ELF-1 (cell line): Measurements from ENCODE around the gene IPO13.

Experiments used
- DNase-seq: peaks from one replicate; pipeline ENCODE4 v3.0.0-alpha.2; 2016; ENCODE audit warnings: low read depth, low spot score

IPO13 gene

DNA sequence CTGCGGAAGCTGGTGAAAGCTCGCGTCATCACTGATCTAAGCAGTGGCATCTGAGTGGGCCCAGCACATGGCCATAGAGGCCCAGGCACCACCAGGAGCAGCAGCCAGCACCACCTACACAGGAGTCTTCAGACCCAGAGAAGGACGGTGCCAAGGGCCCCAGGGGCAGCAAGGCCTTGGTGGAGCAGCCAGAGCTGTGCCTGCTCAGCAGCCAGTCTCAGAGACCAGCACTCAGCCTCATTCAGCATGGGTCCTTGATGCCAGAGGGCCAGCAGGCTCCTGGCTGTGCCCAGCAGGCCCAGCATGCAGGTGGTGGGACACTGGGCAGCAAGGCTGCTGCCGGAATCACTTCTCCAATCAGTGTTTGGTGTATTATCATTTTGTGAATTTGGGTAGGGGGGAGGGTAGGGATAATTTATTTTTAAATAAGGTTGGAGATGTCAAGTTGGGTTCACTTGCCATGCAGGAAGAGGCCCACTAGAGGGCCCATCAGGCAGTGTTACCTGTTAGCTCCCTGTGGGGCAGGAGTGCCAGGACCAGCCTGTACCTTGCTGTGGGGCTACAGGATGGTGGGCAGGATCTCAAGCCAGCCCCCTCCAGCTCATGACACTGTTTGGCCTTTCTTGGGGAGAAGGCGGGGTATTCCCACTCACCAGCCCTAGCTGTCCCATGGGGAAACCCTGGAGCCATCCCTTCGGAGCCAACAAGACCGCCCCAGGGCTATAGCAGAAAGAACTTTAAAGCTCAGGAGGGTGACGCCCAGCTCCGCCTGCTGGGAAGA, 16.4 kb upstream of the IPO13 start:
- peak; percentile 69 for DNase-seq

DNA sequence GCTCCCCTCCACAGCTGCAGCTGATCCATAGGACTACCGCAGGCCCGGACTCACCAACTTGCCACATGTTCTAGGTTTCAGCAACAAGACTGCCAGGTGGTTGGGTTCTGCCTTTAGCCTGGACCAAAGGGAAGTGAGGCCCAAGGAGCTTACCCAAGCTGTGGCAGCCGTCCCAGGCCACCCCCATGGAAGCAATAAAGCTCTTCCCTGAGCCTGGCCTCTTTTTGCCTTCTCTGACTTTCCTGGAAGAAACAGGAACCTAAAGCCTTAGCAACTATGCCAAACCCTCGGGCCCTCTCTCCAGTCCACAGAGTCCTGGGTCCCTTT, 15.8 kb upstream of the IPO13 start:
- no peak for DNase-seq

DNA sequence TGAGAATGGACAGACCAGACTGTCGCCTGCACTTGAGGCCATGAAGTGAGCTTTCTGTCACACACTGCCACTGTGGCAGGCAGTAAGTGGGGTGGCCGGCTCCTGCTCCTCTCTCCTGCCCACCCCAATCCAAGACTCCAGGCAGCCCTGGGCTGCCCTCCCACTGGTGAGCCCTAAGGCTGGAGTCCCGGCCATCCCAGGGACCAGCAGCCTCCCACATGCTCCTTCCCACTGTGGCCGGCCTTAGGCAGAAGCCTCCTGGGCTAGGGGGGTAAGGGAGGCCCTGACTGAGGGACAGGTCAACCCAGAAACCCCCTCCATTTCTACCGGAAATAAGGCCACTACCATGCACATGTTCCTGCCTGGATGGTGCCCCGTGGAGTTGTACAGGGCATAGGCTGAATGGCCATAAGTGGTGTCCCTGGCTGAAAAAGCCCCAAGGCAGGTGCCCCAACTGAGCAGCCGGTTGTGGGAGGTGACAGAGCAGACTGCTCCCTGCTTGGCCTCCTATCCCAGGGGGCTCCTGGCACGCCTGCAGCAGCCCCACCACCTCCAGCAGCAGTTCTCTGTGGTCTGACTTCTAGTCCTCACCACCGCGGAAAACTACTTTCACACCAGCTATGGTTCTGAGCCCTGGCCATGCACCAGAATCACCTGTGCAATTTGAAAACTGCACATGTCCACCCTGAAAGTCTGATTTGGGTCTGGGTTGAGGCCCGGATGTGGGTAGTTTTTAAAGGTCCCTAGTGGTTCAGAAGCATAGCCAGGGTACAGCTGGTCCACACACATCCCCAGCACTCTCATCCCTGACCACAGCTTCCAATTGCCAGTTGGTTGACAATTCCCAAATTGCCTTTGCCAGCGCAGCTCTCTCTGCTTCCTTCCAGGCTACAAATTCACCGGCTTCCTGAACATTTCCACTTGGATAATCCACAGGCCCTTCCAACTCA, 14.8 kb upstream of the IPO13 start:
- DNase-seq = no peak

DNA sequence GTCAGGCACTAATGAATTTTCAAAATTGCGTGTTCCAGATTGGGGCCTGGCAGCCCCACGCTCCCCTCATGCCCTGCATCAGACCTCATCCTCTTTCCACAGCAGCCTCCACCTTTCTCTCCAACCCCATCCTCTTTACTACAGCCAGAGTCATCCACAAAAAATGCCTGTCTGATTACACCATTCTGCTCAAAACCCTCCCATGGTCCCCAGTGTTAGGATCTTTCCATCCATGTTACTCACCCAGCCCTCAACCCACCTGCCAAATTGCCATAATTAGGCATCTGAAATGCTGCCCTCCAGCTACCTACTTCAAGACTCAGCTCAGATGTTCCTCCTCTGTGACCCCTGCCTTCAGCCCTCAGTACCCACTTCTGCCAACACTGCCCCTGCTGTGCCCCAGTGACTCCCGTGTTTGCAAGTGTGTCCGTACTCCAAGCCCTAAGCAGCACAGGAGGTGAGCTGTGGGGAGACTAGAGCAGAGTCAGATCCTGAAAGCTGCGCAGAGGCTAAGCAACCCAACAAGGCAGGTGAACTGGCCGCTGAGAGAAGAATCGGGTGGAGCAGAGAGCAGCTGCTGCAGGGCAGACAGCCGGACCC, 13.9 kb upstream of the IPO13 start:
- no peak for DNase-seq

DNA sequence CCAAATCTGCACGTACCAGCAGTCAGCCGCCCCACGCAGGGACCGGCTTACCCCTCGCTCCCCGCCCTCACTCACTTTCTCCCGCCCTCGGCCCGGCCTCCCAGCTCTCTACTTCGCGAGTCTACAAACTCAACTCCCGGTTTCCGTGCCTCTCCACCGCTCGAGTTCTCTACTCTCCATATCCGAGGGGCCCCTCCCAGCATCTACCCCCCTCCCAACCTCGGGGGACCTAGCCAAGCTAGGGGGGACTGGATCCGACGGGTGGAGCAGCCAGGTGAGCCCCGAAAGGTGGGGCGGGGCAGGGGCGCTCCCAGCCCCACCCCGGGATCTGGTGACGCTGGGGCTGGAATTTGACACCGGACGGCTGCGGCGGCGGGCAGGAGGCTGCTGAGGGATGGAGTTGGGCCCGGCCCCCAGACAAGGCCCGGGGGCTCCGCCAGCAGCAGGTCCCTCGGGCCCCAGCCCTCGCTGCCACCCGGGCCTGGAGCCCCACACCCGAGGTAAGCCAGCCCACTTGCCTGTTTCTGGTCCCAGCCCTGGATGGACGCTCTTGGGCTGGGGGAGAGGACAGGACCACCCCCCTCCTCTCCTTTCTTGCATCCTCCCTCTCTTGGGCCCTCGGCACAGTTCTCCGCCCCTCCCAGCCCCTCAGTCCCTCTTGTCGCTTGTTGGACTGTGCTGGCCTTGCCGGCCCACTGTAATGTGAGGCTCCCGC, 13.2 kb upstream of the IPO13 start, which contains the start of gene ARTN:
TSS of gene ARTN (plus strand) at position 416 of the 715 bp plus-strand sequence. CDS start 1,856 bp downstream, outside the sequence.
- peak; percentile 72 for DNase-seq

DNA sequence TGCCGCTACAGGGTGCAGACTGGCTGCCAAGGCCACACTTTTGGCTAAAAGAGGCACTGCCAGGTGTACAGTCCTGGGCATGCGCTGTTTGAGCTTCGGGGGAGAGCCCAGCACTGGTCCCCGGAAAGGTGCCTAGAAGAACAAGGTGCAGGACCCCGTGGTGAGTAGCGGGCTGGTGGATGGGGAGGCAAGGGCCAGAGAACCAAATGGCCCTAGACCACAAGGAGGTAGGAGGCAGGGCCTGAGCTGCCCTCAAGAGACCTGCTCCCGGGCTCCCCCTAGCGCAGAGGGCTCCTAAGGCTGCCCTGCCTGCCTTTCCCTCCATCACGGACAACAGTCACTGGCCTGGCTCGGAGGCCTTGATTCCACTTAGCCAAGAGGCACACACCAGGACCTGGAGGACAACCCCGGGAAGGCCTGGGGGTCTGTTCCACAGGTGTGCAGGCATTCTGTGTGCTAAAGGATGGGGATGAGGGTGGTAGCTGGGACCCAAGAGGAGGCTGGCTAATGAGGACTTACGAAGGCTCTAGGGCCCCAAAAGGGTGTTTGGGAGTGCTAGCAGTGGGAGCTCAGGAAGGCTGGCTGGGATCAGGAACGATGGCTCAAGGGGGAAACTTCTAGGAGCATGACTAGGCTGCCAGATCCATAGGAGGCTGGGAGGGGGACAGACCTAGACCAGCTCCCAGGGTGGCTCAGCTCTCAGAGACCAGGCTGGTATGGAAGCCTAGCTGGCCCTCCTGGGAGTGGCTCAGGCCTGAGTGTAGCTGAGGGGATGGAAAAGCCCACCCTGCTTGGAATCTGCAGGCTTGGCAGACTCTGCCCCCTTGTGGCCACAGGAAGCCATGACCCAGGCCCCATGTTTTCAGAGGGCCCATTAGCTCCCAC, 12.4 kb upstream of the IPO13 start:
- peak; percentile 95 for DNase-seq

DNA sequence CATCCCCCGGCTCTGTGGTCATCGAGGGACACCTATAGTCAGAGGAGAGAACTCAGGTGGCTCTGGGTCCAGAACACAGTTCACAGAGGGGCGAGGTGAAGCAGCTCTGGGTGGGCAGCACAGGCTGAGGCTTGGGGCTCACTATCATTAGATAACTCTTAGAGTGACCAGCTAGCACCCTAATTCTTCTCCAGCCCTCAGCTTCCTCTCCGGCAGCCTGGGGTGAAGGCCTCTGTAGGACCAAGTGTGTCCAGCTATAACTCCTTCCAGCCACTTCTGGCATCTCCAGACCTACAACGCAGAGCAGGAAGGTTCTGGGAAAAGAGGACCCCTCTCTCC, 11.8 kb upstream of the IPO13 start:
- DNase-seq = no peak

DNA sequence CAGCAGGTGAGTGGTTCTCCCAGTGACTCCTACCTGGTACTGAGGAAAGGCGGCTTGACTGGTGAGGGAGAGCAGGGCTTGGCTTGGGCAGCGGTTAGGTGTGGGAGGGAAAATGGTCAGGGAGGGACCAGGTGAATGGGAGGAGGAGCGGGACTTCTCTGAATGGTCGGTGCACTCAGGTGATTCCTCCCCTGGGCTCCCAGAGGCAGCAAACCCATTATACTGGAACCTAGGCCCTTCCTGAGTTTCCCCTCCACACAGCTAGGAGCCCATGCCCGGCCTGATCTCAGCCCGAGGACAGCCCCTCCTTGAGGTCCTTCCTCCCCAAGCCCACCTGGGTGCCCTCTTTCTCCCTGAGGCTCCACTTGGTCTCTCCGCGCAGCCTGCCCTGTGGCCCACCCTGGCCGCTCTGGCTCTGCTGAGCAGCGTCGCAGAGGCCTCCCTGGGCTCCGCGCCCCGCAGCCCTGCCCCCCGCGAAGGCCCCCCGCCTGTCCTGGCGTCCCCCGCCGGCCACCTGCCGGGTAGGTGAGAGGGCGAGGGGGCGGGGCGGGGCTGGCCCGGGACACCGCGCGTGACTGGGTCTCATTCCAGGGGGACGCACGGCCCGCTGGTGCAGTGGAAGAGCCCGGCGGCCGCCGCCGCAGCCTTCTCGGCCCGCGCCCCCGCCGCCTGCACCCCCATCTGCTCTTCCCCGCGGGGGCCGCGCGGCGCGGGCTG, 10.9 kb upstream of the IPO13 start:
- peak; percentile 40 for DNase-seq

DNA sequence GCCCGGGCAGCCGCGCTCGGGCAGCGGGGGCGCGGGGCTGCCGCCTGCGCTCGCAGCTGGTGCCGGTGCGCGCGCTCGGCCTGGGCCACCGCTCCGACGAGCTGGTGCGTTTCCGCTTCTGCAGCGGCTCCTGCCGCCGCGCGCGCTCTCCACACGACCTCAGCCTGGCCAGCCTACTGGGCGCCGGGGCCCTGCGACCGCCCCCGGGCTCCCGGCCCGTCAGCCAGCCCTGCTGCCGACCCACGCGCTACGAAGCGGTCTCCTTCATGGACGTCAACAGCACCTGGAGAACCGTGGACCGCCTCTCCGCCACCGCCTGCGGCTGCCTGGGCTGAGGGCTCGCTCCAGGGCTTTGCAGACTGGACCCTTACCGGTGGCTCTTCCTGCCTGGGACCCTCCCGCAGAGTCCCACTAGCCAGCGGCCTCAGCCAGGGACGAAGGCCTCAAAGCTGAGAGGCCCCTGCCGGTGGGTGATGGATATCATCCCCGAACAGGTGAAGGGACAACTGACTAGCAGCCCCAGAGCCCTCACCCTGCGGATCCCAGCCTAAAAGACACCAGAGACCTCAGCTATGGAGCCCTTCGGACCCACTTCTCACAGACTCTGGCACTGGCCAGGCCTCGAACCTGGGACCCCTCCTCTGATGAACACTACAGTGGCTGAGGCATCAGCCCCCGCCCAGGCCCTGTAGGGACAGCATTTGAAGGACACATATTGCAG, 10.2 kb upstream of the IPO13 start:
- peak; percentile 76 for DNase-seq

DNA sequence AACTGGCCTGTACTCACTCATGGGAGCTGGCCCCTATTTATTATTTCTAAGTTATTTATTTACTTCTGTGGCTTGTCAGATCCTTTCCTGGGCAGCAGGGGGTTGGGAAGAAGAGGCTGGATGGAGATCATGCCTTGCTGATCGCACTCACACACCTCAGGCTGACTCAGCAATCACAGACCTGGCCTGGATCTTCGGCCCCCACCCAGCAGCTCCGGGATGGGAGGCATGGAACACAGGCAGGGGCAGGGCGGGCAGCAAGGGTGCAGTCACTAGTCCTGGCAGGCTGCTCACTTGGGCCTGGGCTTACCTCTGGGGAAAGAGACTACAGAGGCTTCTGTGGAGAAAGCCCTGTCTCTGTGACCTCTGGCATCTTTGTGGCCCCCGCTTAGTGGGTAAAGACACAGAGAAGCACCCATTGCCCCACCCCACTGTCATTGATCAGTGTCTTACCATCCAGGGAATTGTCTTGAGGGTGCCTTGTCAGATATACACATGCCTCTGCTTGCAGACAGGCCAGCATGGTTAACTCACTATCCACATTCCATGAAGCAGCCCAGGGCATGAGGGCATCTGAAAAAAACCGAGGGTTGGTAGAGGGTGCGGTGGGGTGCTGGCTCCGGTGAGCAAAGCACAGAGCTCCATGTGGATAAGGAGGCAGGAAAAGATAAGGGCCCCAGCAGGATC, 9.4 kb upstream of the IPO13 start:
- no peak for DNase-seq

DNA sequence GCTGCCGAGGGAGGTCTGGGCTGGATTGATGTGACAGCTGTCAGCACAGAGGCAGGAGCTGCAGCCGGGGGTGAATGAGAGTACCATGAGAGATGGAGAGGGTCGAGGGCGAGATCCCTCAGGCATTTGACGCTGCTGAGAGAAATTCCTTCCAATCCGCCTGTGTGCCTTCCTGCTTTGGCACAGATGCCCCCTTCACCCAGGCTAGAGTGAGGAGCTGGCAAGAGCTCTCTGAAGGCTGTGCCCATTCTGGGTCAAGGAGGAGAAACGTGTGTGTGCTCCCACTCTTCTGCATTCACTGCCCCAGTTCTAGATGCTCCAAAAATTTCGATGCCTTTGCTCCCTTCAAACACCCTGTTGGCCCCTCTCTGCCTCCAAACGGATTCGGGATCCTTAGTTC, 8.4 kb upstream of the IPO13 start:
- no peak for DNase-seq

DNA sequence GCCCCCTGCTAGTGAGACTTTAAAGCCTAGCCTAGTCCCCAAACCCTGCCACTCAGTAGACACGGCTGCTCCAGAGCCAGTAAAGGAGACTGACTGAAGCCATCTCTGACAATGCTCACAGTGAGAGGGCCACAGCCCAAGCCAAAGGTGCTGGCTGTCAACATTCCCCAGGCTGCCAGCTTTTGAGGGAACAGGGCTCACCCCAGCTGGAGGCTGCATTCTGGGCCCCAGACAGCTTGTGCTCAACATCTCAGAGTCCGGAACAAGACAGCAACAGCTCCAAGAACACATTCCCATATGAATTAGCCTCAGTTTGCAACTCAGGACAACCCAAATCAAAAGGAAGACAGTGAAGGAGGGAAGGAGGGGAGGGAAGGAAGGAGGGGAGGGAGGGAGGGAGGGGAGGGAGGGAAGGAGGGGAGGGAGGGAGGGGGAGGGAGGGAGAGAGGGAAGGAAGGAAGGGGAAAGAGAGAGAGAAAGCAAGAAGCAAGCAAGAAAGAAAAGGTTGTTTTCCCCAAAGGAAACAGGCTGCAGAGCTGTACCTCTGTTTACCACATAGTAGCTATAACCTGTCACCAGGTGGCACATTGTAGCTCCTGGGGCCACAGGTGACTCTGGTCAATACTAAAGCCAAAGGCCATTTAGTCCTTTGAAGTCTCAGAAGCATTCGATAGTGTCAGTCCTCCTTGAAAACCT, 7.7 kb upstream of the IPO13 start:
- DNase-seq = no peak

DNA sequence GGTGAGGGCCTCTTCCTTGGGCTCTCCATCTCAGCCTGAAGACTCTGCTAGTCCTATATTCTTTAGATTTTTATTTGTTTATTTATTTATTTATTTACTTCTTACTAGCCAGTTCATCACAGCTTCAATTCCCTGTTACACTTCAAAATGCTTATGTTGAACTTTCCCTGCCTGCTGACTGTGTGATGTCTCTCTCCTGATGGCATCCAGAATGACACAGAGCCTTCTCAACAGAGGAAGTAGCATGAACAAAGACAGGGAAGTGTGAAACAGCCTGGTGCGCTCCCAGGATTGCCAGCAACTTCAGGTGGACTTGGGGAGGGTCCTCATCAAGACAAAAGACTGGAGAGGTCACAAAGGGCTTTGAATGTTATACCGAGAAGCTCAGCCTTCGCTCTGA, 4.3 kb upstream of the IPO13 start:
- DNase-seq = no peak

DNA sequence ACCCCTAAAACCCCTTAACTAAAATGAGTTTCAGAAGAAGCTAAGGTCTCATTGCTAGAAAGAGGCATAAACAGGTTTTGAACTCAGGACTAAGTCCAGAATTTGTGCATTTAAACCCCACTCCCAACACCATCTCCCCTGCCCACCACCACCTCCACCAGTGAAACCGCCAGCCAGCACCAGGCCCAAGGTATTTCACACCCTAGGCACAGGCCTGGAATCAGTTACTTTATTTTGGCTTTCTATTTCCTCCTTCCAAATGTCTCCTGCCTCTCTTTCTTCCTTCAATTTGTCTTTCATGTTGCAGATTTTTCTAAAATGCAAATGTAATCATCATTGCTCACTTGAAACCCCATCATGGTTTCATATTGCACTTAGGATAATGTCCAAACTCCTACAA, 1.9 kb upstream of the IPO13 start:
- DNase-seq = no peak

DNA sequence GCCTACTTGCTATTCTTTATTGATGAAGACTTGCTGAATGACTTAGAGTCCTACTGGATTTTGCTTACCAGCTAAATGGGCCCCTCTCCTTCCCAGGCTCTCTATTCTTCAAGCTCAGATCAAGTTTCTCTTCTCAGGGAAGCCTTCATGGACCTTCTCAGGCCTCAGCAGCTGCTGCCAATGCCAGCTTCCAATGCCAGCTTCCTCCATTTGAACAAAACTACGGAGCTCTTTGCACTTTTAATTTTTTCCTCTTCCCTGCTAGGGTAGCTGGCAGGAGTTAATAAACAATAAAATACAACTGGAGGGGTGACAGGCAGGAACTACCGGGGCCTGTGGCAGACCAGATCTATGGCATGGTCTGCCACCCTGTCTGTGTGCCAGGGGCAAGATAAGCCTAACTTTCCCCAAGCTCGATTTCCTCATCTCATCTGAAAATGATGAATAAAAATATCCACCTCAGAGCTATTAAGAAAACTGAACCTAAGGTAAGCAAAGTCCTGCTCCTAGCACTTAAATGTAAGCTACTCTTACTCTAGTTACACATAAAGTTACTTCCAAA, 995 bp upstream of the IPO13 start:
- no peak for DNase-seq

DNA sequence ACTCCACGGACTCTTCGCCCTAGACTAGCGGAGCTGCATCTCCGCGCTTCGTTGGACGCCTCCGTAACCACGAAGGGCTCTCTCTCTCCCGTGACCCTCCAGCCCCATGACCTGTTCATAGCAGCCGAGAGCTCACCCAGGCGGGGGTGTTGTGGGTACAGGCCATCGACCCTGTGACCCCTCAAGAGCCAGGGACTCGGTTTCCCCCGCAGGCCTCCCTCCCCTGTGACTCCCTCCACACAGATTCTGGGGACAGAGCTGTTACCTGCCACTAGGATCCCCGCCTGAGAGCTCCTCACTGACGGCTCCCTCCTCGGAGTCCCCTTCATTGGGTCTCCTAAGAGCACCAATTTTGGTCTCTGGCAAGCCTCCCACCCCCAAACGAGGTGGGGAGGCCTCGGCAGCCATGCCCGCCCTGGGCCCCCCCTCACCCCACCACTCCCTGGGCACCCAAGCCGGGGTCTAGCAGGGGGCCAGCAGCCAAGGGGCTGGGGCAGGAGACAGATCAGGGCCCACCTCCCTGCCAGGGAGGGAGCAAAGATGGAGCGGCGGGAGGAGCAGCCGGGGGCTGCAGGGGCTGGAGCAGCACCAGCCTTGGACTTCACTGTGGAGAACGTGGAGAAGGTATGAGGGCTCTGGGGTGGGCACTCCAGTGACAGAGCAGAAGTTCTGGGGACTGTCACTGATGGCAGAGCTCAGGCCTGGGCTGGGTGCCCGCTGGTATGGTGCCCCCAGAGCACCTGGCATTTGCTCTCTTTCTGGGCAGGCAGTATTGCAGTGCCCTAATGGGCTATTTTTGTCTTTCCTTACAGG, 517 bp downstream of the IPO13 start:
- no peak for DNase-seq

DNA sequence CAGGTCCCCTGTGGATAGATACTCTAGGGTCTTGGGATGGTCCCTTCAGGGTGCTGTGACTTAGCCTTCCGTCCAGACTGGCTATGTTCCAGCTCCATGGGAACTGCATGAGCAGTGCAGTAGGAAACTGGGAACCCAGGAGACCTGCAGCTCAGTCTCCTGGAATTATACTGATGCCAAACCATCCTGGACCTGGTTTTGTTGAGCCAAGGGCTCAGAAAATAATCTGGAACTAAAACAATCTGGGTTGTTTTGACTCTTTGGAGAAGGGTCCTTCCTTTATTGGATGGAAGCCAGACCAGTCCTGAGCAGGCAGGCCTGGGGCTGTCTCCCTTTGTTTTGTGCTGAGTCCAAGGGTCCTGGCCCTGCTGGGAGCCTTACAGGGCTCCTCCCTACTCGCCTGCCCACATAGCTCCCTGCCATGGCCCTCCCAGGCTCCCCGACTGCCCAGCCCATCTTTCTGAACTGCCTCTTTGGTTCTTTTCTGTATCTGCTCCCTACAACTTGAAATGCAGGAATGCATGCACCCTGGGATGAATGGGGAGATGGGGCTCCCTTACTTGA, 1.2 kb downstream of the IPO13 start:
- DNase-seq = peak; percentile 69
